Measurements from ENCODE around the gene TSKU.

DNA sequence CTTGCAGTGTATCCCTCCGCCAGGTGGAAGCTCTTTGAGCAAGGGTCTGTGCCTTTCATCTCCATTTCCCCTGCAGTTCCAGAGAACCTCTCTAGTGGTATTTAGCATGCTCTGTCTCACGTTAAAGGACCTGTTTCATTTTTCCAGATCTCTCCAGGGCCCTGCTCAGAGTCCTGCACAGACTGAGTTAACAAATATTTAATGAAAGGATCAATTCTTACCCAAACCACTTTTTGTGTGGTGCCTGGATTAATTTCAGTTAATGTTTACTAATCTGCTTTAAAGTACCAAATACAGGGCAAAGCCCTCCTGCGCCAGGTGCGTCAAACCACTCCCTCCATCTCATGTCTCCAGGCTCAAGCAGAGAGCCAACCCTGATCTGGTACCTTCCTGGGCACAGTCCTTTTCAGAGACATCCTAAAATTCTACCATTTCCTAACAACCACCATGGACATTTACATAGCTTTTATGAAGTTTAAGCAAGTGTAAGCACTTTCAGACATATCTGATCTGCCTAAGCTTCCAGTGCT, 58.8 kb downstream of the TSKU start:
- TF ChIP-seq, protein P1, sequence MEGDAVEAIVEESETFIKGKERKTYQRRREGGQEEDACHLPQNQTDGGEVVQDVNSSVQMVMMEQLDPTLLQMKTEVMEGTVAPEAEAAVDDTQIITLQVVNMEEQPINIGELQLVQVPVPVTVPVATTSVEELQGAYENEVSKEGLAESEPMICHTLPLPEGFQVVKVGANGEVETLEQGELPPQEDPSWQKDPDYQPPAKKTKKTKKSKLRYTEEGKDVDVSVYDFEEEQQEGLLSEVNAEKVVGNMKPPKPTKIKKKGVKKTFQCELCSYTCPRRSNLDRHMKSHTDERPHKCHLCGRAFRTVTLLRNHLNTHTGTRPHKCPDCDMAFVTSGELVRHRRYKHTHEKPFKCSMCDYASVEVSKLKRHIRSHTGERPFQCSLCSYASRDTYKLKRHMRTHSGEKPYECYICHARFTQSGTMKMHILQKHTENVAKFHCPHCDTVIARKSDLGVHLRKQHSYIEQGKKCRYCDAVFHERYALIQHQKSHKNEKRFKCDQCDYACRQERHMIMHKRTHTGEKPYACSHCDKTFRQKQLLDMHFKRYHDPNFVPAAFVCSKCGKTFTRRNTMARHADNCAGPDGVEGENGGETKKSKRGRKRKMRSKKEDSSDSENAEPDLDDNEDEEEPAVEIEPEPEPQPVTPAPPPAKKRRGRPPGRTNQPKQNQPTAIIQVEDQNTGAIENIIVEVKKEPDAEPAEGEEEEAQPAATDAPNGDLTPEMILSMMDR (IDR thresholded peaks at IDR 0.05): no peak
- no peak for TF ChIP-seq POLR2A (IDR thresholded peaks at IDR 0.05)
